Measurements from ENCODE around the gene PNPLA7.

- TF ChIP-seq CTCF (IDR thresholded peaks at IDR 0.05) (no peak), EP300 (IDR thresholded peaks at IDR 0.05) (no peak), POLR2A (IDR thresholded peaks at IDR 0.05) (no peak), POLR2AphosphoS5 (IDR thresholded peaks at IDR 0.05) (no peak)
Measured at GRCh38 chr9:137547687-137548543, 2.3 kb downstream of the PNPLA7 start.

Measured in stomach (tissue), 4 donors.